ENCODE data around the gene RHOB. TPM values are rescaled to one million over a fixed set of nuclear protein-coding genes. Genes with fewer than 3 reads are reported as not detected.

RHOB gene
- total RNA-seq, 4 donors from 2014 or later, result 1,356 to 1,875 (median 1,699) TPM

- Histone ChIP-seq H3K4me1 (peaks cover 0 to 71% (median 41%) of the 10 kb centered on the region in 4 donors), H3K4me3 (no peak overlapping the region), H3K9me3 (no peaks in the 10 kb centered on the region), H3K27ac (peak overlapping the region in 3 of 4 donors; percentile 38 to 82 (median 55)), H3K27me3 (no peaks in the 10 kb centered on the region), H3K36me3 (no peaks in the 10 kb centered on the region)
- TF ChIP-seq EP300 (IDR thresholded peaks at IDR 0.05) (no peak), POLR2A (IDR thresholded peaks at IDR 0.05) (no peak)
- TF ChIP-seq, protein P1, sequence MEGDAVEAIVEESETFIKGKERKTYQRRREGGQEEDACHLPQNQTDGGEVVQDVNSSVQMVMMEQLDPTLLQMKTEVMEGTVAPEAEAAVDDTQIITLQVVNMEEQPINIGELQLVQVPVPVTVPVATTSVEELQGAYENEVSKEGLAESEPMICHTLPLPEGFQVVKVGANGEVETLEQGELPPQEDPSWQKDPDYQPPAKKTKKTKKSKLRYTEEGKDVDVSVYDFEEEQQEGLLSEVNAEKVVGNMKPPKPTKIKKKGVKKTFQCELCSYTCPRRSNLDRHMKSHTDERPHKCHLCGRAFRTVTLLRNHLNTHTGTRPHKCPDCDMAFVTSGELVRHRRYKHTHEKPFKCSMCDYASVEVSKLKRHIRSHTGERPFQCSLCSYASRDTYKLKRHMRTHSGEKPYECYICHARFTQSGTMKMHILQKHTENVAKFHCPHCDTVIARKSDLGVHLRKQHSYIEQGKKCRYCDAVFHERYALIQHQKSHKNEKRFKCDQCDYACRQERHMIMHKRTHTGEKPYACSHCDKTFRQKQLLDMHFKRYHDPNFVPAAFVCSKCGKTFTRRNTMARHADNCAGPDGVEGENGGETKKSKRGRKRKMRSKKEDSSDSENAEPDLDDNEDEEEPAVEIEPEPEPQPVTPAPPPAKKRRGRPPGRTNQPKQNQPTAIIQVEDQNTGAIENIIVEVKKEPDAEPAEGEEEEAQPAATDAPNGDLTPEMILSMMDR (IDR thresholded peaks at IDR 0.05), result no peak
- WGBS, 2 donors, result 66 to 81% methylated on average over 11 of the region's 11 CpGs
- DNase-seq (ENCODE audit: low spot score in 2 of 2), result no peak
Measured at GRCh38 chr2:20422402-20423271, 24.2 kb upstream of the RHOB start.

- Histone ChIP-seq H3K4me1 (peaks cover 0 to 69% (median 40%) of the 10 kb centered on the region in 4 donors), H3K27ac (peak overlapping the region in 3 of 4 donors; percentile 38 to 82 (median 55)), H3K9me3 (no peaks in the 10 kb centered on the region), H3K4me3 (no peak overlapping the region), H3K36me3 (no peaks in the 10 kb centered on the region), H3K27me3 (no peaks in the 10 kb centered on the region)
- no peak for DNase-seq (ENCODE audit: low spot score in 2 of 2)
- no peak for TF ChIP-seq EP300 (IDR thresholded peaks at IDR 0.05)
- TF ChIP-seq, protein P1 (IDR thresholded peaks at IDR 0.05), result no peak
- no peak for TF ChIP-seq POLR2A (IDR thresholded peaks at IDR 0.05)
- WGBS, 2 donors, result 87 to 93% methylated on average over 6 of the region's 6 CpGs
Measured at GRCh38 chr2:20423359-20423758, 23.5 kb upstream of the RHOB start.

DNA sequence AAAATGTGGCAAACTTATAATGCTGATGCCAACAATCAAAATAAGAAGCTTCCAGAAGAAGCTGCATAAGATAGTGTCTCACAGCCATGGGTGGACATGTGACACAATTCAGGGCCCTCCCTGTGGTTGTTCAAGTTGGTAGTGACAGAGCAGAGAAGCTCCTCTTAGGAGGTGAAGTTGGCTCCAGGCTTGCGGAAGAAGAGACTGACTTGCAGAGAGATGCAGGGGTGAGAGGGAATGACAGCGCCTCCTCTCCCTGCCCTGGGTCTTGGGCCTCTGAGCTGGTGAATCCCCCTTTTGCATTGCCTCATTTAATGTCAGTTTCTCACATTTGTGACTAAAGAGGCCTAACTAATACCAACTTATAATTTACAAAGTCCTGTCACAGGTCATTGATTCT lies 23.0 kb upstream of the RHOB start:
- H3K36me3 ChIP-seq, result no peaks in the 10 kb centered on the region
- no peak for DNase-seq (ENCODE audit: low spot score in 2 of 2)
- peak overlapping the region in 3 of 4 donors; percentile 60 to 82 (median 79) for H3K27ac ChIP-seq
- TF ChIP-seq EP300 (IDR thresholded peaks at IDR 0.05) (peak in 1 of 2 donors; percentile 26), POLR2A (IDR thresholded peaks at IDR 0.05) (no peak)
- TF ChIP-seq, protein P1 (IDR thresholded peaks at IDR 0.05), result no peak
- H3K9me3 ChIP-seq, result no peaks in the 10 kb centered on the region
- H3K4me1 ChIP-seq, result peaks cover 0 to 66% (median 37%) of the 10 kb centered on the region in 4 donors
- no peaks in the 10 kb centered on the region for H3K27me3 ChIP-seq
- no peak overlapping the region for H3K4me3 ChIP-seq
- WGBS, 2 donors, result 93 to 100% methylated on average over 2 of the region's 2 CpGs

DNA sequence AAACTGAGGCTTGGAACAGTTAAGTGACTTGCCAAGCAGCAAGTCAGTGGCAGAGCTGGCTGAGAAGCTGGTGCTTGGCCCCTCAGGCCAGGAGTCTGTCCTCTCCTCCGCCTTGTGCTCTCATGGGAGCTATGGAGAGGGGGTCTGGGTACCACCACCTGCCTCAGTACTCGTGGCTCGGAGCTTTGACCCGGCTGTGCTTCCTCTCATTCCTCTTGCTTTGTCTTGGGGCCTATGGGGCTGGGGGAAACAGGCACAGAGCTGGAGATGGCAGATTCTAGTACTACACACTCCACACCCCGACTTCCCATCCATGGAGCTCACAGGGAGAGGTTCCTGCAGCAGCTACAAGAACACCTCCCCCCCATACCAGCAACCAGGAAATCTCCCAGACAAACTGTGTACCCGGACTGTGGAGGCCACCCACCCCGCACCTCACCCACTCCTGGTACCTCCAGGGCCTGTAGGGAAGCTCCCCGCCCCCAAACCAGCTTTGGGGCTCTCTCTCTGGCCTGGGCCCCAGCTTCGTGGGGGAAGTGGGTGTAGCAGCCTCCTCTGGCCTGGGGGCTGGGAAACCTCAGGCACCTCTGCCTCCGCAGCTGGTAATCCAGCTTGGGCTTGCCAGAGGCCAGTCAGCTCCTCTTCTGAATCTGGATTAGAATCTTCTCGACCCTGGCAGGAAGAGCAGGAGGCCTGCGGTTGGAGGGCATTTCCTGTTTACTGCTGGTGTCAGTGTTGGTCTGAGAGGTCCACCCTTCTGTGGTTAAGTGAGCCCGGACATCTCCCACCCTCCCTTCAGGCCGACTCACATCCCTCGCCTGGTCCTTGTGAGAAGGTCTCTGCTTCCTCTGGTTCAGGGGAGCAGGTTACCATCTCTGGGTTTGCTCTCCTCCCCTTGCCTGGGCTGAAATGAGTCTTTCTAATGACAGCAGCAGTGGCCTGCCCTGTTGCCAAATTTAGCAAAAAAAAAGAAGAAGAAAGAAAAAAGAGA lies 22.3 kb upstream of the RHOB start:
- TF ChIP-seq POLR2A (IDR thresholded peaks at IDR 0.05) (peak in 1 of 2 donors; percentile 33), EP300 (IDR thresholded peaks at IDR 0.05) (peak in 1 of 2 donors; percentile 75)
- TF ChIP-seq, protein P1 (IDR thresholded peaks at IDR 0.05), result no peak

More for the DNA sequence above, 22.3 kb upstream of the RHOB start:
- H3K27ac ChIP-seq, result peak overlapping the region in 3 of 4 donors; percentile 60 to 82 (median 79)
- no peaks in the 10 kb centered on the region for H3K27me3 ChIP-seq
- no peaks in the 10 kb centered on the region for H3K36me3 ChIP-seq
- peaks cover 0 to 67% (median 34%) of the 10 kb centered on the region in 4 donors for H3K4me1 ChIP-seq
- WGBS, 2 donors, result 57 to 61% methylated on average over 13 to 15 of the region's 15 CpGs
- DNase-seq (ENCODE audit: low spot score in 2 of 2), result peak in 1 of 2 donors; percentile 54
- no peaks in the 10 kb centered on the region for H3K9me3 ChIP-seq
- peak overlapping the region in 1 of 4 donors; percentile 1 for H3K4me3 ChIP-seq

Data from tibial nerve (tissue), 4 donors.